Sigmoid colon (tissue), 4 donors: ENCODE measurements around the gene CYP24A1.

Experiments
- EP300 ChIP-seq, 4 donors: sonication (generic); formaldehyde crosslinking; IDR thresholded peaks; one replicate each; pipeline ENCODE4 v1.6.1; 2017; ENCODE audit warnings: antibody characterized with exemption in 4 of 4
- TF ChIP-seq, protein P1 (sequence below), 4 experiments: fragments of 450-650 bp in 3 of 4; fragments of 200-600 bp in 1 of 4; IDR thresholded peaks; one replicate each; pipeline ENCODE4 v1.5.1; 2016 to 2019; ENCODE audit warnings: antibody characterized with exemption in 4 of 4, mild to moderate bottlenecking in 3 of 4, moderate library complexity in 2 of 4

DNA sequence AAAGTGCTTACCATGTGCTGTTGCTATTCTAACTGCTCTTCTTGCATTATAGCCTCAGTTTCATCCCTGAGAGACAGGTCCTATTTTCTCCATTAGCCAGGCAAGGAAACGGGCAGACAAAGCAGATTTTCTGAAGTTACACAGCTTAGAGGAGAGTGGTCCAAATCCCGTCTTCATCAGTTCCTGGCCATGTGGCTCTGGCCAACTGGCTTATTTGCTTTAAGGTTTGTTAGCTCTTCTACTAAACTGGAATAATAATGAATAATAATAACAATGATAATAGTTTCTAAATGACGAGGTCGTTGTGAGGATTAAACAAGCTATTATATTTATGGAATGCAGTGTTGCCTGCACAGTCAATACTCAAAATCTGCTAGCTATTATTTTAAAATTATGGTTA lies 67.6 kb downstream of the CYP24A1 start:
- TF ChIP-seq, protein P1, sequence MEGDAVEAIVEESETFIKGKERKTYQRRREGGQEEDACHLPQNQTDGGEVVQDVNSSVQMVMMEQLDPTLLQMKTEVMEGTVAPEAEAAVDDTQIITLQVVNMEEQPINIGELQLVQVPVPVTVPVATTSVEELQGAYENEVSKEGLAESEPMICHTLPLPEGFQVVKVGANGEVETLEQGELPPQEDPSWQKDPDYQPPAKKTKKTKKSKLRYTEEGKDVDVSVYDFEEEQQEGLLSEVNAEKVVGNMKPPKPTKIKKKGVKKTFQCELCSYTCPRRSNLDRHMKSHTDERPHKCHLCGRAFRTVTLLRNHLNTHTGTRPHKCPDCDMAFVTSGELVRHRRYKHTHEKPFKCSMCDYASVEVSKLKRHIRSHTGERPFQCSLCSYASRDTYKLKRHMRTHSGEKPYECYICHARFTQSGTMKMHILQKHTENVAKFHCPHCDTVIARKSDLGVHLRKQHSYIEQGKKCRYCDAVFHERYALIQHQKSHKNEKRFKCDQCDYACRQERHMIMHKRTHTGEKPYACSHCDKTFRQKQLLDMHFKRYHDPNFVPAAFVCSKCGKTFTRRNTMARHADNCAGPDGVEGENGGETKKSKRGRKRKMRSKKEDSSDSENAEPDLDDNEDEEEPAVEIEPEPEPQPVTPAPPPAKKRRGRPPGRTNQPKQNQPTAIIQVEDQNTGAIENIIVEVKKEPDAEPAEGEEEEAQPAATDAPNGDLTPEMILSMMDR (IDR thresholded peaks at IDR 0.05) = no peak
- TF ChIP-seq EP300 (IDR thresholded peaks at IDR 0.05) = no peak
